ENCODE results near the gene COL27A1.

DNA sequence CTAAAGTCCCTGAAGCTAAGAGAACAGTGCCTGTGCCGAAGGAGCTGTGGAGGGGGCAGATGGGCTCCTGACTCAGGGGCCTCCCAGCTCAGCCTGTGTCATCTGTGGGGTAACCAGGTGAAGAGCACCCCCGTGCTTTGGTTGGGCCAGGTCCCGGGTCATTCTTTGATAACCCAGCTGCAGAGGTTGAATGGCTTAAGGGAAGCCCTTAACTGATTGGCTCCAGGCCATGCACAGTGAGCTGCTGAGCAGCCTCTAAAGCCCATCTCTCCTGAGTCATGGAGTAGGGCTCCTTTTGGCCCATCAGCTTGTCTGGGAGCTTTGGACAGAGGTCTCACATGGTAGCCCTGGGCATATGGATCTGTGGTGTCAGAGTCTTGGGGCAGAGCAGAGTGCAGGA is 28.7 kb downstream of the COL27A1 start:
- TF ChIP-seq, protein P1, sequence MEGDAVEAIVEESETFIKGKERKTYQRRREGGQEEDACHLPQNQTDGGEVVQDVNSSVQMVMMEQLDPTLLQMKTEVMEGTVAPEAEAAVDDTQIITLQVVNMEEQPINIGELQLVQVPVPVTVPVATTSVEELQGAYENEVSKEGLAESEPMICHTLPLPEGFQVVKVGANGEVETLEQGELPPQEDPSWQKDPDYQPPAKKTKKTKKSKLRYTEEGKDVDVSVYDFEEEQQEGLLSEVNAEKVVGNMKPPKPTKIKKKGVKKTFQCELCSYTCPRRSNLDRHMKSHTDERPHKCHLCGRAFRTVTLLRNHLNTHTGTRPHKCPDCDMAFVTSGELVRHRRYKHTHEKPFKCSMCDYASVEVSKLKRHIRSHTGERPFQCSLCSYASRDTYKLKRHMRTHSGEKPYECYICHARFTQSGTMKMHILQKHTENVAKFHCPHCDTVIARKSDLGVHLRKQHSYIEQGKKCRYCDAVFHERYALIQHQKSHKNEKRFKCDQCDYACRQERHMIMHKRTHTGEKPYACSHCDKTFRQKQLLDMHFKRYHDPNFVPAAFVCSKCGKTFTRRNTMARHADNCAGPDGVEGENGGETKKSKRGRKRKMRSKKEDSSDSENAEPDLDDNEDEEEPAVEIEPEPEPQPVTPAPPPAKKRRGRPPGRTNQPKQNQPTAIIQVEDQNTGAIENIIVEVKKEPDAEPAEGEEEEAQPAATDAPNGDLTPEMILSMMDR (IDR thresholded peaks at IDR 0.05), result no peak
- no peak for TF ChIP-seq POLR2AphosphoS5 (IDR thresholded peaks at IDR 0.05)
